GM12873 (cell line): ENCODE data around the gene PTGR2.

Source experiments
- CTCF ChIP-seq: IDR thresholded peaks from 2 replicates; pipeline ENCODE4 v1.5.1; 2012; ENCODE audit warnings: low read depth, mild to moderate bottlenecking, moderate library complexity, low read length, control low read depth; ENCODE audit not compliant: insufficient read depth; ENCODE audit errors: missing control alignments

The PTGR2 gene

GRCh38 chr14:73862480-73862879 lies 10.8 kb downstream of the PTGR2 start:
- TF ChIP-seq CTCF = no peak

GRCh38 chr14:73863209-73863608 lies 11.6 kb downstream of the PTGR2 start:
- TF ChIP-seq CTCF = no peak

GRCh38 chr14:73865534-73866113 lies 14.0 kb downstream of the PTGR2 start:
- no peak for TF ChIP-seq CTCF

- TF ChIP-seq CTCF = no peak
These were observed 19.0 kb downstream of the PTGR2 start for GRCh38 chr14:73870525-73871235.

GRCh38 chr14:73873660-73874059 lies 22.0 kb downstream of the PTGR2 start:
- no peak for TF ChIP-seq CTCF

GRCh38 chr14:73877790-73878189 lies 26.2 kb downstream of the PTGR2 start:
- no peak for TF ChIP-seq CTCF

- TF ChIP-seq CTCF = no peak
These were observed 26.8 kb downstream of the PTGR2 start for GRCh38 chr14:73878436-73878835.
